ENCODE results near the gene ADAP2. TPM values are rescaled to one million over a fixed set of nuclear protein-coding genes. Genes with fewer than 3 reads are reported as not detected.

The ADAP2 gene
- total and polyA plus RNA-seq, 2 of the 8 experiments (the other 6 are each of a cell fraction or from before 2014, with no cell fraction given), result 0.76 to 1.1 TPM

- TF ChIP-seq YY1 (IDR thresholded peaks at IDR 0.05; ENCODE audit: low read depth, low read length), result peak; percentile 88
- no peak for TF ChIP-seq CBX8 (IDR thresholded peaks at IDR 0.05; ENCODE audit: borderline replicate concordance, low read depth, low read length)
- peak; percentile 88 for TF ChIP-seq KDM5A (IDR thresholded peaks at IDR 0.05; ENCODE audit: low read length)
- TF ChIP-seq ATF2 (IDR thresholded peaks at IDR 0.05; ENCODE audit: low read length), result 0 out of 2 replicates have a peak, but pooled peaks have one; percentile 69
- no peak for TF ChIP-seq SP2 (IDR thresholded peaks at IDR 0.05; ENCODE audit: low read length)
- no peak for TF ChIP-seq SRF (IDR thresholded peaks at IDR 0.05; ENCODE audit: low read depth, low read length)
- peak; percentile 81 for TF ChIP-seq CTBP2 (IDR thresholded peaks at IDR 0.05; ENCODE audit: borderline replicate concordance, insufficient read depth, insufficient read length, low read length)
- peak; percentile 82 for TF ChIP-seq ASH2L (IDR thresholded peaks at IDR 0.05; ENCODE audit: low read length)
- TF ChIP-seq GTF2F1 (IDR thresholded peaks at IDR 0.05; ENCODE audit: borderline replicate concordance, low read depth, low read length), result peak; percentile 83; the same call in 1 of the 2 replicates
- no peak for TF ChIP-seq EZH2 (IDR thresholded peaks at IDR 0.05; ENCODE audit: low read depth, low read length, severe bottlenecking)
- peak; percentile 81 for TF ChIP-seq SP4 (IDR thresholded peaks at IDR 0.05; ENCODE audit: low read length)
- peak; percentile 42; the same call in 1 of the 2 replicates for TF ChIP-seq BACH1 (IDR thresholded peaks at IDR 0.05; ENCODE audit: low read length)
- no peak for TF ChIP-seq RNF2 (IDR thresholded peaks at IDR 0.05; ENCODE audit: borderline replicate concordance, low read depth, low read length, missing control alignments, poor library complexity, severe bottlenecking)
- TF ChIP-seq NANOG (IDR thresholded peaks at IDR 0.05; ENCODE audit: insufficient read depth, low read depth, low read length, poor library complexity, severe bottlenecking), result peak; percentile 42
- TF ChIP-seq SAP30 (IDR thresholded peaks at IDR 0.05; ENCODE audit: insufficient read depth, insufficient replicate concordance, low read length), result peak; percentile 40
- peak; percentile 72 for TF ChIP-seq TAF7 (optimal IDR thresholded peaks at IDR 0.05; ENCODE audit: borderline replicate concordance, low read depth, low read length)
- TF ChIP-seq MAX (IDR thresholded peaks at IDR 0.05), result peak; percentile 78
- no peak; the same call in 1 of the 2 replicates for TF ChIP-seq SIX5 (IDR thresholded peaks at IDR 0.05; ENCODE audit: low read depth, low read length)
- TF ChIP-seq POLR2AphosphoS5 (IDR thresholded peaks at IDR 0.05; ENCODE audit: low read depth, low read length), result peak; percentile 43; the same call in 1 of the 2 replicates
- peak; percentile 53 to 92; a peak in 3 of 4 replicates for TF ChIP-seq SIN3A (conservative IDR thresholded peaks at IDR 0.05 in 1 of 2, IDR thresholded peaks at IDR 0.05 in 1 of 2; ENCODE audit: low read depth in 1 of 2, low read length in 2 of 2)
- no peak for TF ChIP-seq RFX5 (IDR thresholded peaks at IDR 0.05; ENCODE audit: borderline replicate concordance, low read depth, low read length)
Measured at GRCh38 chr17:30906101-30906911, 15.4 kb upstream of the ADAP2 start, which contains the start of gene TEFM (continued).

Data from H1 (cell line).